GM21619 (cell line): ENCODE measurements around the gene INSL6.
"Not testable (repeated sequence)": the region's sequence is repeated elsewhere in the genome, so short reads cannot be mapped to it uniquely, and the experiment has no call there.

Source experiments
- ATAC-seq: cut with Tn5 transposase; IDR thresholded peaks from one replicate; pipeline ENCODE4 v1.9.1; 2021; ENCODE audit not compliant: unreplicated experiment

INSL6 gene, protein sequence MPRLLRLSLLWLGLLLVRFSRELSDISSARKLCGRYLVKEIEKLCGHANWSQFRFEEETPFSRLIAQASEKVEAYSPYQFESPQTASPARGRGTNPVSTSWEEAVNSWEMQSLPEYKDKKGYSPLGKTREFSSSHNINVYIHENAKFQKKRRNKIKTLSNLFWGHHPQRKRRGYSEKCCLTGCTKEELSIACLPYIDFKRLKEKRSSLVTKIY

DNA sequence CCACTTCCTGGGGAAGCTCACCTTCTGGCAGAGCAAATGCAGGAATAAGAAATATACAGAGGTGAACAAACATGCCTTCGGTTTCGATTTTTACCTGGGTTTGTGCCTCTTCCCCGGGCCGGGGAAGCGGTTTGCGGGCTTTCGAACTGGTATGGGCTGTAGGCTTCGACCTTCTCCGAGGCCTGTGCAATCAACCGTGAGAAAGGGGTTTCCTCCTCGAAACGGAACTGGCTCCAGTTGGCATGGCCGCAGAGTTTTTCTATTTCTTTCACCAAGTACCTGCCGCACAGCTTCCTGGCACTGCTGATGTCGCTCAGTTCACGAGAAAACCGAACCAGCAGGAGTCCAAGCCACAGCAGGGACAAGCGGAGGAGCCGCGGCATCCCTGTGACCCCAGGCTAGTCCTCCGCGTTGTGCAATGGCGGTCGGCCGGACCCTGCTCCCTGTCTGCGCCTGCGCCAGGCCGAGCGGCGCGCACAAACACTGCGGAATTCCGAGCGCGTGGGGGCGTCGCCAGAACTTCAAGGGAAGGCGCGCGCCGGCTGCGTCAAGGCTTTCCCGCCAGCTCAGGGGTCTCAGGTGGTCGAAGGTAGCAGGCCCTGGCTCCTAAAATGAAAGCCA is at the start of gene INSL6:
Gene INSL6 (minus strand): TSS at position 420 of the 621 bp plus-strand sequence. CDS start 37 bp downstream, at position 383.
- ATAC-seq = no peak

DNA sequence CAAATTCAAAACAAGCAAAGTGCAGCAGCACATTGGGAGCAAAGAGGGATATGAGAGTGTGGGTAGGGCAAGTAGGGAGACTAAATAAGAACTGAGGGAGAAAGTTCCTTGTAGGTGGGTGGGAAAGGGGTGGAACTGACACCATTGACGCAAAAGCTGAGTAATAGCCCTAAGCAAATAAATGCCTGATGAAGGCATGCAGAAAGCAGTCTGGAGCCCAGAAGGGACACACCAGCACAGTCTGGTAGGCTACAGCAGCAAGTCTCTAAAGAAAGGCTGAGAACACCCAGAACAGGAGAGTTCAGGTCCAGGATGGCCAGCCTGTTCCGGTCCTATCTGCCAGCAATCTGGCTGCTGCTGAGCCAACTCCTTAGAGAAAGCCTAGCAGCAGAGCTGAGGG is 45.8 kb upstream of the INSL6 start, which contains the start of gene INSL4:
Gene INSL4 (plus strand): TSS at position 208 of the 400 bp plus-strand sequence. CDS start 105 bp downstream, at position 313.
- ATAC-seq = no peak

DNA sequence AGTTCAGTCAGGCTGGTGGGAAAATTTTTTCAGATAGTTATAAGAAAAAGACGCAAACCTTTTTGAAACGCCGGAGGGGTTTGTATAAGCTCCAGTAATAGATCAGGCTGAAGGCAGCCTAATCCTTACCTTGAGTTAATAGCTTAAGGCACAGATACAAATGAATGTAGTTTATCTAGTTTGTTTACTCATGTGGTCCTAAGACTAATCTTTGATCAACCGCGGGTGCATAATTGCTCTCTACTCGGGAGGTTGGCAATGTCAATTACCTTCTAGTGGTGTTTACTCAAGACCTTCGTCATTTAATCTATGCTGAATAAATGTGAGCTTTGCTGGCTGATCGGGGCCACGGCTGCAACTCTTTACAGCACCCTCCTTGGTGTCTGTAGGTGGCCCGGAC is 45.1 kb upstream of the INSL6 start:
- no peak for ATAC-seq

GRCh38 chr9:5205071-5205470 is 19.6 kb upstream of the INSL6 start:
- no peak for ATAC-seq

GRCh38 chr9:5195463-5195862 is 10.0 kb upstream of the INSL6 start:
- no peak for ATAC-seq

GRCh38 chr9:5193345-5193744 is 7.9 kb upstream of the INSL6 start:
- no peak for ATAC-seq

DNA sequence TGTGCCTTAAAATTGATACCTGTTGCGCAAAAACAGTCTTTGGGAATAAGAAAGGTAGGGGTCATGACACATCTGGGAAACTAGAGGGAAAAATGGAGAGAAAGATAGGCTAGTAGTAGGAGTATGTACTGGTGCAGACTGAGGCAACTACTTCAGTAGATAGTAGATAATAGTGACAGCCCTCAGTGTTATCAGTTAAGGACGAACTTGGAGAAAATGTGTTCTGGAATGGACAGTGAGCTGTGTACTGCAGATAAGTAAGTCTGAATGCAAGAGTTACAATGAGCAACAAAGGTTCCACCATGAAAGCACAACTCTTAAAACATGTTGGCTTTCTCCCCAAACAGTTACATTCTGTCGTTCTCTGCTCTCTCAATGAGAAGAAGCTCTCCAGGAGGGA is 6.5 kb upstream of the INSL6 start:
- no peak for ATAC-seq

GRCh38 chr9:5188060-5188984 is 2.9 kb upstream of the INSL6 start:
- no peak for ATAC-seq

DNA sequence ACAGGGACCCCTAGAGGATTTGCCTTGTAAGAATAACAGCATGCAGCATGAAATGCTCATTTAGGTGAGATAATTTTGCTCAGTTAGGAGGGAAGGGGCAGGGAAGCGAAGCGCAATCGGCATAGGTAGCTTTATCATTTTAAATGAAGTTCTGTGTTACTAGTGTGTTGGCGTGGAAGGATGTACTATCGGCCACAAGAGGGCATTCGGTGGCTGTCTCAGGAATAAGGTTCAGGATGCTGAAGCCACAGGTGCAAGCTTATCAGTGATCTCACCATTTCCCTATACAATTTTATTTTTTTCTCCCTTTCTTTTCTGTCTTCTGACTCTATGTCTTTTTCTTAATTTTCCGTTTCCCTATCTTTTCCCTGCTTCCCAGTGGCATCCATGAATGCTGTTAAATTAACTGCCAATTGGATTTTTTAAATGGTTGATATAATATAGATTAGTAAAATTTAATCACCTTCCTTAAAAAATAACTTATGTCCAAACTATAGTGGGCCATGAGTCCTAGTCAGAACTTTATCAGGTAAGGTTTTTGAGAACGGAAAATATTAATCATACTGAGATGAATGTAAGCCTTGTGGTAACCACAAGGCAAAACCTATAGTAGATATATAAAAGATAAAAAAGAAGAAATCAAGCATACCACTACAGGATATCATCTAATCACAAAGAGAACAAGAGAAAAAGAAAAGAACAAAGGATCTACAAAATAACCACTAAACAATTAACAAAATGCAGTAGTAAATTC is 1.2 kb upstream of the INSL6 start:
- ATAC-seq = no peak

DNA sequence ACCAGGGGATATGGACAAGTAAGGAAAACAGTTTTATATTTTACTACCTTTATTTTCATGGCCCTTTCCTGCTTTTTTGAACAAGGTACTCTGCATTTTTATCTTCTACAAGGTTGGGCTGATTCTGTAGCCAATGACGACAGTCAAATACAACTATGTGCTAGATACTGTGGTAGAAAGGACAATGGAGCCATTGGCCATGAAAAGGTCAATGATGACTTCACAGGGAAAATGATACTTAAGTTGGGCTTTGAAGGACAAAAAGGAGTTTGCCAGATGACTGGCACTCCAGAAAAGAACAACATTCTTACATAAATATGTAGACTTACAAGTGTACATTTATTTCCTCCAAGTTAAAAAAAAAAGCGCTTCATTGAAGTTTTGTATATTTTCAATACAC is 663 bp downstream of the INSL6 start:
- ATAC-seq = no peak

DNA sequence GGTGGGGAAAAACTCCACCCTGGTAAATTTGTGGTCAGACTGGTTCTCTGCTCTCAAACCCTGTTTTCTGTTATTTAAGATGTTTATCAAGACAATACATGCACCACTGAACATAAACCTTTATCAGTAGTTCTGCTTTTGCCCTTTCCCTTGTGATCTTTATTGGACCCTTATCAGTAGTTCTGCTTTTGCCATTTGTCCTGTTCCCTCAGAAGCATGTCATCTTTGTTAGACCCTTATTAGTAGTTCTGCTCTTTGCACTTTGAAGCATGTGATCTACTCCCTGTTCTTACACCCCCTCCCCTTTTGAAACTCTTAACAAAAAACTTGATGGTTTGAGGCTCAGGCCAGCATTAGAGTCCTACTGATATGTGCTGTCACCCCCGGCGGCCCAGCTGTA is 4.8 kb downstream of the INSL6 start:
- not testable (repeated sequence) for ATAC-seq

DNA sequence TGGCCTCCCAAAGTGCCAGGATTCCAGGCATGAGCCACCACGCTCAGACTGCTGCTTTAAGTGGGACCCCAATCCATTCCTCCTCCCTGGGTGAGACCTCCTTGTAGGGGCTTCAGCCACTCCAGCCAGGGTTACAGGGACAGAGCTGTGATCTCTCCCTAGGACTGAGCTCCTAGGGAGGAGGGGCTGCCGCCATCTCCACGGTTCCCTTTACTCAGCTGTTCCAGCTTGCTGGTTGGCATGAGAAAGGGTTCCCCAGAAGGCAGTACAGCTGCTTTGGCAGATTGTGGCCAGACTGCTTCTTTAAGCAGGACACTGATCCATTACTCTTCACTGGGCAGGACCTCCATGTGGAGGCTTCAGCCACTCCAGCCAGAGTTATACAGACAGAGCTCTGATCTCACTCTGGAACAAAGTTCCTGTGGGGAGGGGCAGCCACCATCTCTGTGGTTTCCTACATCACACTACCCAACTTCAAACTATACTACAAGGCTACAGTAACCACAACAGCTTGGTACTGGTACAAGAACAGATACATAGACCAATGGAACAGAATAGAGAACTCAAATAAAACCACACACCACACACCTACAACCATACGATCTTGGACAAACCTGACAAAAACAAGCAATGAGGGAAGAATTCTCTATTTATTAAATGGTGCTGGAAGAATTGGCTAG is 7.2 kb downstream of the INSL6 start:
- no peak for ATAC-seq

- ATAC-seq = no peak
These were observed 39.2 kb downstream of the INSL6 start for GRCh38 chr9:5146241-5146640.

GRCh38 chr9:5144217-5144616 is 41.2 kb downstream of the INSL6 start:
- ATAC-seq = no peak

DNA sequence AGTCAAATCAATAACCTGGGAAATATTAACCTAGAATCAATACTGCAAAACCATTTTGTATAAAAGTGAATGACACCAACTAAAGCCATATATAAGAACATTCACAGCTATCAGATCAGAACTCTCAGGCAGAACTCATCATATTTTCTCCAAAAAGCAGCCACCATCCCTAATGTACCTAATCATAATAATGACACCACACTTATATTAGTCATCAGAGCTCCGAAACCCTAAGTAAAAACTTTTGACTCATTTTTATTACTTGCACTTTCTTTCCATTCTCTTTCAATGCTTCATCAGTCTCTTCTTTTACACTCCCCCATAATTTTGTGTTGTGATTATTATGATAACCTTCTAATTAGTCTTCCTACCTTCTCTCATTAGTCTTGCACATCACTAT is 45.3 kb downstream of the INSL6 start:
- ATAC-seq = no peak

- no peak for ATAC-seq
These were observed 62.9 kb downstream of the INSL6 start for GRCh38 chr9:5122516-5122915.

- no peak for ATAC-seq
These were observed 63.3 kb downstream of the INSL6 start for GRCh38 chr9:5122116-5122515.

DNA sequence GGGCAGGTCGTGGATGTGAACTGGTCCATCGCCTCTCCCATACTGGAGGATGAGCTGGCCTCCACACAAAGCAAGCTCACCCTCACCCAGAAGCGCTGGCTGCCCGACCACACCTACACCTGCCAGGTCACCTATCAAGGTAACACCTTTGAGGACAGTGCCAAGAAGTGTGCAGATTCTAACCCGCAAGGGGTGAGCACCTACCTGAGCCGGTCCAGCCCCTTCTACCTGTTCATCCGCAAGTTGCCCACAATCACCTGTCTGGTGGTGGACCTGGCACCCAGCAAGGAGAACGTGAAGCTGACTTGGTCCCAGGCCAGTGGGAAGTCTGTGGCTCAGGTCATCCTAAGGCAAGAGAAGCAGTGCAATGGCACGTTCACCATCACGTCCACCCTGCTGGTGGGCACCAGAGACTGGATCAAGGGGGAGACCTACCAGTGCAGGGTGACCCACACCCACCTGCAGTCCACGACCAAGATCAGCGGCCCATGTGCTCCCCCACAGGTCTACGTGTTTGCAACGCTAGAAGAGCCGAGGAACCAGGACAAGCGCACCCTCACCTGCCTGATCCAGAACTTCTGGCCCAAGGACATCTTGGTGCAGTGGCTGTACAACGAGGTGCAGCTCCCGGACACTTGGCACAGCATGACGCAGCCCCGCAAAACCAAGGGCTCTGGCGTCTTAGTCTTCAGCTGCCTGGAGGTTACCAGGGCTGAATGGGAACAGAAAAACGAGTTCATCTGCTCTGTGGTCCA is 71.3 kb downstream of the INSL6 start:
- ATAC-seq = no peak
